NB4 (cell line): ENCODE results near the gene P2RY14.

Source experiments
- DNase-seq: peaks from one replicate; pipeline ENCODE4 v3.0.0; 2010; ENCODE audit warnings: low read depth
- H3K4me3 ChIP-seq: one replicate; pipeline ENCODE4 v1.5.1; 2011; ENCODE audit warnings: mild to moderate bottlenecking, low read depth, low read length, moderate library complexity
- MYC ChIP-seq: IDR thresholded peaks from 2 replicates; pipeline ENCODE4 v1.6.1; 2011; ENCODE audit warnings: low read depth, low read length
- POLR2A ChIP-seq: IDR thresholded peaks from 2 replicates; pipeline ENCODE4 v1.6.1; 2011; ENCODE audit warnings: mild to moderate bottlenecking; ENCODE audit not compliant: insufficient read length; ENCODE audit errors: extremely low read depth
- TF ChIP-seq, protein P1 (sequence below): IDR thresholded peaks from one replicate; pipeline ENCODE4 v1.5.1; 2012; ENCODE audit warnings: low read depth, low read length
- TF ChIP-seq, protein P2 (sequence below): IDR thresholded peaks from 2 replicates; pipeline ENCODE4 v1.6.1; 2011; ENCODE audit warnings: low read depth, low read length

The P2RY14 gene

DNA sequence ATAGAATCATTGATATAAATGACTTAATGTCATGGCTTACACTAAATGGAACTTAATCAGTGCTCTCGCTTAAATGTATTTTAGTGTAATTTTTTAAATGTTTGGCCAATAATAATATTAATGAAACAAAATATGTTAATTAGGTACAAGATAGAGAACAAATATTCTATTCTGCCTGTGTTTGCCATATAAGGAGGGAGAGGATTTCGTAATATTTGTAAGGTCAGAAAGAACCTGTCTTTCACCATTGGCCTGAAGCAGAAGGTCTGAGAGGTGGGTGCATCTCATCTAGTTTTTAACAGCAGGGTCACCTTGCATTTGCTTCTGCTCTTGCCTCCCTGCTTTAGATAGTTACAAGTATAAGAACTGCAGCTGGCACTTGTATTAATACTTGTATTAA is 35.8 kb upstream of the P2RY14 start:
- TF ChIP-seq POLR2A = no peak
- TF ChIP-seq, protein P1, sequence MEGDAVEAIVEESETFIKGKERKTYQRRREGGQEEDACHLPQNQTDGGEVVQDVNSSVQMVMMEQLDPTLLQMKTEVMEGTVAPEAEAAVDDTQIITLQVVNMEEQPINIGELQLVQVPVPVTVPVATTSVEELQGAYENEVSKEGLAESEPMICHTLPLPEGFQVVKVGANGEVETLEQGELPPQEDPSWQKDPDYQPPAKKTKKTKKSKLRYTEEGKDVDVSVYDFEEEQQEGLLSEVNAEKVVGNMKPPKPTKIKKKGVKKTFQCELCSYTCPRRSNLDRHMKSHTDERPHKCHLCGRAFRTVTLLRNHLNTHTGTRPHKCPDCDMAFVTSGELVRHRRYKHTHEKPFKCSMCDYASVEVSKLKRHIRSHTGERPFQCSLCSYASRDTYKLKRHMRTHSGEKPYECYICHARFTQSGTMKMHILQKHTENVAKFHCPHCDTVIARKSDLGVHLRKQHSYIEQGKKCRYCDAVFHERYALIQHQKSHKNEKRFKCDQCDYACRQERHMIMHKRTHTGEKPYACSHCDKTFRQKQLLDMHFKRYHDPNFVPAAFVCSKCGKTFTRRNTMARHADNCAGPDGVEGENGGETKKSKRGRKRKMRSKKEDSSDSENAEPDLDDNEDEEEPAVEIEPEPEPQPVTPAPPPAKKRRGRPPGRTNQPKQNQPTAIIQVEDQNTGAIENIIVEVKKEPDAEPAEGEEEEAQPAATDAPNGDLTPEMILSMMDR = no peak
- TF ChIP-seq, protein P2, sequence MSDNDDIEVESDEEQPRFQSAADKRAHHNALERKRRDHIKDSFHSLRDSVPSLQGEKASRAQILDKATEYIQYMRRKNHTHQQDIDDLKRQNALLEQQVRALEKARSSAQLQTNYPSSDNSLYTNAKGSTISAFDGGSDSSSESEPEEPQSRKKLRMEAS = no peak
- TF ChIP-seq MYC = no peak
- H3K4me3 ChIP-seq = no peak overlapping the region
- no peak for DNase-seq

DNA sequence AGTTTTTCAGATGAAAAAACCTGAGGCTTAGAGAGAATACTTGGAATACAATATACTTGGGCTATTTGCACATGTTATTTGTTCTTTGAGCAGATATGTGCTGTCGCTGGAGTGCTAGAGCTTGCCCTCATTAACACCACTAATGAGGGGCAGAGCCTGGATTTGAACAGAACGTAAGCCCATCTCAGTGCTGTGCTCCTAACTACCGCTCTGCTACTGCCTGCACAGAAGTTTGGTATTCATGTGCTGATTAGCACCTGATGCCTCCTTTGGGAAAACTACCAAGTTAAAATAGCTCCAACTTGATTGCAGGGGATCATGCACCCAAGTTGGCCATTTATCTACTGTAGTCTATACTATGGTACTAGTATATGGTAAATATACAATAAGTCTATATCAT is 34.6 kb upstream of the P2RY14 start:
- no peak overlapping the region for H3K4me3 ChIP-seq
- TF ChIP-seq POLR2A = no peak
- TF ChIP-seq, protein P1 = no peak
- TF ChIP-seq, protein P2 = no peak
- no peak for TF ChIP-seq MYC

DNA sequence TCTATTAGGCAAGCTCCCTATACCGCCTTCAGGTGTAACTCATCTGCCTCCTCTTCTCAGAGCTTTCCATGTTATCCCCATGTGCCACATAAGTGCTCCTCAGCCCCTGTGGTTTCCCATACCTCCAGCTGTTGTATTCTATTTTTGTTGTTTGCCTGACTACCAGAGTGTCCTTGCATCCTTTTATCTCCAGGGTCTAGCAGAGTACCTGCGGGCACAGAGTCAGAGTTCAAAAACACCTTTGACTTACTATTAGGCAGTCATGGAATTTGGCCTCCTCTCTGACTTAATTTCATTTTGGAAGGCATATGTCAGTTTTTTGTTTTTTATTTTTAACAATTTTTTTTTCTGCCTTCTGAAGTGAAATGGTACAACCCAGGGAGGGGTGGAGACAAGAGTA is 31.2 kb upstream of the P2RY14 start:
- no peak for DNase-seq
- no peak overlapping the region for H3K4me3 ChIP-seq
- no peak for TF ChIP-seq MYC
- TF ChIP-seq POLR2A = no peak
- TF ChIP-seq, protein P2 = no peak
- TF ChIP-seq, protein P1 = no peak

More for the DNA sequence above, 34.6 kb upstream of the P2RY14 start:
- DNase-seq = no peak

DNA sequence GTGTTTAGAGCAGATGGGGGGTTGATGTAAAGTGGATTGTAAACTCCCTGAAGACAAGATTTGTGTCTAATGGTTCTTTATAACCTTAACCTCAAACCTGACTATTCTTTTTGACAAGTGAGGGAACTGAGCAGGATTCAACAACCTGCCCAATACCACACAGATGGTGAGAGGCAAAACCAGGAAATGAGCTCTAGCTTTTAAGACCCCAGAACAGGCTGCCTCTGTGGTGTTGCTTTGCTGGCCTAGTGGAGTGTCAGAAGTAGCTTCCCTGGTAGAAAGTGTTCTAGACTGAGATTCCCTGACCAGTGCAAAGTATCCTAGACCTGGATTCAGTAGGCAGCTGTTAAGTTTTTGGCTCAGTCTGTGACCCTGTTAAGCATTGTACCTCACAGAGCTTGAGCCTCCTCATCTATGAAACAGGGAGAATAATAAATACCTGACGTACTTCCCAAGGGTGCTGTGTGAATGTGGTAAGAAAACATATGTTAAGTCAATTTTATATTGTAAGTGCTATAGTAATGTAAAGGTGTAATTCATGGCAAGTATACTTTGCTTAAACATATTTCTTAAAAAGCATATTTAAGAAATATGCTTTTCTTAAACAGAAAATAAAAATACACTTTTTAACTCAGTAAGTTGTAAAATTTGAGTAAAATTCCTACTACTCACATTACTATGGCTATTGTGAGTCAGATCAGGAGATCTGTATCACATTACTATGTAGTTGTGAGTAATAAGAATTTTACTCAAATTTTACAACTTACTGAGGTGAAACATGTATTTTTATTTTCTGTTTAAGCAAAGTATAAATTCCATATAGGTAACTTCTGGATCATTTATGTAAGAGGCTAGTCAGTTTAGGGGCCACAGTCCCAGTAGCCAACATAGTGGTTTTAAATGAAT is 29.5 kb upstream of the P2RY14 start:
- H3K4me3 ChIP-seq = no peak overlapping the region
- TF ChIP-seq MYC = no peak
- DNase-seq = no peak

DNA sequence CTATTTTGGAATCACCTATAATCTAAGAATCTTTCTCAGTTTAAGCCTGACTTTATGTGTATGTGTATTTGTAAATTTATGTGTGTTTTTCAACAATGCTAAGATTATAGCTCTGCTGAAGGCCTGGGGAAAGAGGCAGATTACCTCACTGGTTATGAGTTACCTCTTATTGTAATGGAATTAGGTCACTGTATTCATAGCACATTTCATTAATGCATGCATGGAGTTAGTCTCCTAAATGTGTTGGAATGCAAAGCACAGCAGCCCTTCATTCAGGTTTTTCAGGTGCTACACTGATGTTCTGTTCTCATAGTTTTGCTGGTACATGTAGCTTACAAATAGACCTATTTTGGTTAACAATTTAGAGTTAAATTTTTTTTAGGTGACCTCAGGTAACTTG is 28.8 kb upstream of the P2RY14 start:
- no peak for DNase-seq
- TF ChIP-seq POLR2A = no peak
- no peak for TF ChIP-seq MYC
- TF ChIP-seq, protein P1 = no peak
- TF ChIP-seq, protein P2 = no peak
- no peak overlapping the region for H3K4me3 ChIP-seq

DNA sequence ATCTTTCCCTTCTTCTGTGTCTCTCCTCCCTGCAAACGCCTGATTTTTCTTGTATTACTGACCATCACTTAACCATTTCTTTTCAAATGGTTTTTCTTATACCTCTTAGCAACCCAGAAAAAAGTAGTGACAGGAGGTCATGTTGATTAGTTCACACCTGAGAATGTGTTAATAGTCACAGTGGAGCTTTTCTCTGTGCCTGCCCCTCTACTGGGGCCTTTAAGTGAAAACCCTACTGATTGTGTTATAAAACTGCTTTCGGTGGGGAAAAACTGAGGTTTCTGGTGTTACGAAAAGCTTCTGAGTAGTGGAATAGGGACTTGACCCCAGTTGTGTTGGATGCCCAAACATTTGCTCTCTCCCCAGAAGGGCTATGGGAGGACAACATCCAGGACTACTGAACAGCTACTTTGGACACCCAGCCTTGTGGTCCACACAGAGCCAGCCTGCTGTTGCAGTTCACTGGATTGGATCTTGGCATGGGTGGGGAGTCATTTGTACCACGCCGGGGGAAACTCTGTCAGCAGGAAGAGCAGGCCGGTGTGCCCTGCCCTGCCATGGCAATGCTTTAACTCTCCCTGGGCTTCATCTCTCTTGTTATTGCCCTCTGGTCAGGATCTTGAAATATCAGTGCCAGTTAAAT is 27.9 kb upstream of the P2RY14 start:
- no peak for DNase-seq
- TF ChIP-seq, protein P1 = no peak
- TF ChIP-seq POLR2A = no peak
- TF ChIP-seq, protein P2 = no peak
- no peak for TF ChIP-seq MYC
- H3K4me3 ChIP-seq = no peak overlapping the region
